Measurements from ENCODE around the gene SRSF10. TPM values are rescaled to one million over a fixed set of nuclear protein-coding genes. Genes with fewer than 3 reads are reported as not detected.

Gene SRSF10
- total and polyA plus RNA-seq, 2 experiments from 2014 or later: 99.4 to 121 TPM

DNA sequence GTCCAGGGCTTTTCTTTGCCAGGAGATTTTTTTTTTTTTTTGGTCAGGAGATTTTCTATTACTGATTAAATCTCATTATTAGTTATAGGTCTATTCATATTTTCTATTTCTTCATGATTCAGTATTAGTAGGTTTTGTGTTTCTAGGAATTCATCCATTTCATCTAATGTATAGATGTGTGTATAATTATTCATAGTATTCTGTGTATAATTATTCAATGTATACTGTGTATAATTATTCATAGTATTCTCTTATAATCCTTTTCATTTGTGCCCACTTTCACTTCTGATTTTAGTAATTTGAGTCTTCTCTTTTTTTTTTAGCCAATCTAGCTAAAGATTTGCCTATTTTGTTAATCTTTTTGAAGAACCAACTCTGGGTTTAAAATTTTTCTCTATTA, 32.8 kb downstream of the SRSF10 start:
- no peak for DNase-seq
- no peaks in the 10 kb centered on the region for H3K27me3 ChIP-seq (replicated peaks; ENCODE audit: insufficient read depth)
- H3K79me2 ChIP-seq (ENCODE audit: insufficient read depth): no peaks in the 10 kb centered on the region
- no peak overlapping the region for H3K4me3 ChIP-seq
- H3K27ac ChIP-seq: no peak overlapping the region
- H3K36me3 ChIP-seq (ENCODE audit: low read depth): no peaks in the 10 kb centered on the region
- H3K4me1 ChIP-seq (ENCODE audit: insufficient read depth): peaks cover 13% of the 10 kb centered on the region
- no peaks in the 10 kb centered on the region for H3K9me3 ChIP-seq (ENCODE audit: low read depth)
- H2AFZ ChIP-seq: no peak overlapping the region
- no peak overlapping the region for H3K4me2 ChIP-seq (ENCODE audit: unreplicated experiment)
- TF ChIP-seq EZH2phosphoT487 (IDR thresholded peaks at IDR 0.05; ENCODE audit: insufficient read depth, low read depth): no peak
- TF ChIP-seq EZH2 (IDR thresholded peaks at IDR 0.05; ENCODE audit: insufficient read depth, poor library complexity, severe bottlenecking): no peak
- H3K9me2 ChIP-seq (ENCODE audit: insufficient read depth): no peaks in the 10 kb centered on the region
- in situ Hi-C loops (cut with MboI): no loop called here
- no peaks in the 10 kb centered on the region for H4K20me1 ChIP-seq (ENCODE audit: insufficient read depth)
- no peak overlapping the region for H3K9ac ChIP-seq
- H3F3A ChIP-seq (ENCODE audit: insufficient read depth): peaks cover 13% of the 10 kb centered on the region; the same call in 1 of the 2 replicates

- Histone ChIP-seq H3K9ac (no peak overlapping the region), H3K9me2 (ENCODE audit: insufficient read depth) (no peaks in the 10 kb centered on the region), H2AFZ (no peak overlapping the region), H3K4me2 (ENCODE audit: unreplicated experiment) (no peak overlapping the region), H3K36me3 (ENCODE audit: low read depth) (no peaks in the 10 kb centered on the region), H3K27ac (no peak overlapping the region), H3K9me3 (ENCODE audit: low read depth) (no peaks in the 10 kb centered on the region), H3K27me3 (replicated peaks; ENCODE audit: insufficient read depth) (no peaks in the 10 kb centered on the region), H3K79me2 (ENCODE audit: insufficient read depth) (no peaks in the 10 kb centered on the region), H4K20me1 (ENCODE audit: insufficient read depth) (no peaks in the 10 kb centered on the region), H3K4me3 (no peak overlapping the region), H3K4me1 (ENCODE audit: insufficient read depth) (peaks cover 7% of the 10 kb centered on the region), H3F3A (ENCODE audit: insufficient read depth) (peaks cover 10% of the 10 kb centered on the region)
- TF ChIP-seq EZH2 (IDR thresholded peaks at IDR 0.05; ENCODE audit: insufficient read depth, poor library complexity, severe bottlenecking) (no peak), EZH2phosphoT487 (IDR thresholded peaks at IDR 0.05; ENCODE audit: insufficient read depth, low read depth) (no peak)
- in situ Hi-C loops (cut with MboI): no loop called here
- WGBS, 2 experiments (ENCODE audit: low coverage in 1 of 2, low lambda C conversion rate in 2 of 2, missing lambda C conversion rate in 2 of 2): 17% methylated on average over 6 of the region's 6 CpGs
- DNase-seq: peak; percentile 36
These were observed 43.5 kb downstream of the SRSF10 start for GRCh38 chr1:23936481-23937176.

- in situ Hi-C loops (cut with MboI): no loop called here
- peak overlapping the region; percentile 73 for H3K9ac ChIP-seq
These were observed 48.6 kb downstream of the SRSF10 start for GRCh38 chr1:23931491-23931880.

DNA sequence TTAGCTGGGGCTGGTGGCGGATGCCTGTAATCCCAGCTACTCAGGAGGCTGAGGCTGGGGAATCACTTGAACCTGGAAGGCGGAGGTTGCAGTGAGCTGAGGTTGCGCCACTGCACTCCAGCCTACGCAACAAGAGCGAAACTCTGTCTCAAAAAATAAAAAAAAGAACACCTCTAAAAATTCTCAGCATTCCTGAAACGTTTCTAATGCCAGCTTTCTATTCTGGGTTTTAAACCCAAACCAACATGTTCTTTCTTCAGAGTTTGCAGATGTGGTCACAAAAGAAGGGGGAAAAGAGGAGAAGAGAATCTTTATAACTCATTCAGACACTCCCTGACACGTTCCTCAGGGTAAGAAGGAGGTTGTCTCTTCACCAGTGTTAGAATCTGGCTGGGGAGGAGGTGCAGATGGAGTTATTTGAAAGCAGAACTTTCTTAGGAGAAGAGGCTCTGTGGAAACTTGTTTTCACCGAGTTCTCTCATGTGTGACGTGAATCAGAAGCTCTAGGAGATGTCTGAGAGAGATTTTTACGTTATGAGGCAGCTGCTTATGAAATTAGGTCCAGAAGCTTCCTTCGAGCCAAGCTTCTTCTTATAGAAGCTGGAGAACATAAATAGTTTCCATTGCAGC, 49.2 kb downstream of the SRSF10 start:
- WGBS, 2 experiments (ENCODE audit: low coverage in 1 of 2, low lambda C conversion rate in 2 of 2, missing lambda C conversion rate in 2 of 2): 21 to 28% methylated on average over 11 of the region's 11 CpGs
- no peaks in the 10 kb centered on the region for H3K79me2 ChIP-seq (ENCODE audit: insufficient read depth)
- H4K20me1 ChIP-seq (ENCODE audit: insufficient read depth): no peaks in the 10 kb centered on the region
- peak overlapping the region; percentile 64 for H3K4me3 ChIP-seq
- TF ChIP-seq EZH2 (IDR thresholded peaks at IDR 0.05; ENCODE audit: insufficient read depth, poor library complexity, severe bottlenecking) (no peak), EZH2phosphoT487 (IDR thresholded peaks at IDR 0.05; ENCODE audit: insufficient read depth, low read depth) (no peak)
- no peaks in the 10 kb centered on the region for H3K36me3 ChIP-seq (ENCODE audit: low read depth)
- H3F3A ChIP-seq (ENCODE audit: insufficient read depth): peaks cover 24% of the 10 kb centered on the region
- no peaks in the 10 kb centered on the region for H3K9me3 ChIP-seq (ENCODE audit: low read depth)
- peak overlapping the region; percentile 87 for H2AFZ ChIP-seq
- no peaks in the 10 kb centered on the region for H3K27me3 ChIP-seq (replicated peaks; ENCODE audit: insufficient read depth)
- peak overlapping the region; percentile 73 for H3K9ac ChIP-seq
- in situ Hi-C loops (cut with MboI): no loop called here
- peak; percentile 88 for DNase-seq
- H3K9me2 ChIP-seq (ENCODE audit: insufficient read depth): no peaks in the 10 kb centered on the region
- peak overlapping the region; percentile 90 for H3K27ac ChIP-seq
- peaks cover 21% of the 10 kb centered on the region for H3K4me1 ChIP-seq (ENCODE audit: insufficient read depth)
- H3K4me2 ChIP-seq (ENCODE audit: unreplicated experiment): peak overlapping the region; percentile 89

More at GRCh38 chr1:23931491-23931880, 48.6 kb downstream of the SRSF10 start:
- H3K4me2 ChIP-seq (ENCODE audit: unreplicated experiment): peak overlapping the region; percentile 89
- WGBS, 2 experiments (ENCODE audit: low coverage in 1 of 2, low lambda C conversion rate in 2 of 2, missing lambda C conversion rate in 2 of 2): 6 to 18% methylated on average over 1 of the region's 1 CpG
- TF ChIP-seq EZH2 (IDR thresholded peaks at IDR 0.05; ENCODE audit: insufficient read depth, poor library complexity, severe bottlenecking) (no peak), EZH2phosphoT487 (IDR thresholded peaks at IDR 0.05; ENCODE audit: insufficient read depth, low read depth) (no peak)
- H3K36me3 ChIP-seq (ENCODE audit: low read depth): no peaks in the 10 kb centered on the region
- H3K9me3 ChIP-seq (ENCODE audit: low read depth): no peaks in the 10 kb centered on the region
- no peaks in the 10 kb centered on the region for H3K79me2 ChIP-seq (ENCODE audit: insufficient read depth)
- peak overlapping the region; percentile 87 for H2AFZ ChIP-seq
- H3K4me1 ChIP-seq (ENCODE audit: insufficient read depth): peaks cover 21% of the 10 kb centered on the region
- no peaks in the 10 kb centered on the region for H3K27me3 ChIP-seq (replicated peaks; ENCODE audit: insufficient read depth)
- DNase-seq: no peak
- no peaks in the 10 kb centered on the region for H3K9me2 ChIP-seq (ENCODE audit: insufficient read depth)
- H3K4me3 ChIP-seq: peak overlapping the region; percentile 64
- H3K27ac ChIP-seq: peak overlapping the region; percentile 90
- H3F3A ChIP-seq (ENCODE audit: insufficient read depth): peaks cover 24% of the 10 kb centered on the region
- H4K20me1 ChIP-seq (ENCODE audit: insufficient read depth): no peaks in the 10 kb centered on the region

All from GM23248 (cell line).